ENCODE measurements around the gene NELFB. TPM values are rescaled to one million over a fixed set of nuclear protein-coding genes. Genes with fewer than 3 reads are reported as not detected.

The NELFB gene
- total RNA-seq, 2 donors from 2014 or later, result 61.6 to 70.3 TPM

- peak; percentile 84 to 91 for DNase-seq
- intact Hi-C loops (cut with DNase I, micrococcal nuclease), result loop anchor here in 1 of 2 donors (10.0 kb wide), 1 partner anchor 111 kb away; no protein-coding TSS in a partner anchor
Observed at GRCh38 chr9:137293482-137294090, 38.5 kb downstream of the NELFB start.

GRCh38 chr9:137294091-137294680 lies 39.1 kb downstream of the NELFB start:
- intact Hi-C loops (cut with DNase I, micrococcal nuclease), result loop anchor here in 1 of 2 donors (10.0 kb wide), 1 partner anchor 111 kb away; no protein-coding TSS in a partner anchor
- DNase-seq (peak; percentile 79 to 84), ATAC-seq (peak; percentile 33)

More at GRCh38 chr9:137293482-137294090, 38.5 kb downstream of the NELFB start:
- ATAC-seq, result peak; percentile 55

GRCh38 chr9:137294681-137295237 lies 39.6 kb downstream of the NELFB start:
- intact Hi-C loops (cut with DNase I, micrococcal nuclease), result loop anchor here in 1 of 2 donors (10.0 kb wide), 1 partner anchor 110 kb away; no protein-coding TSS in a partner anchor
- ATAC-seq (no peak), DNase-seq (peak in 1 of 2 donors; percentile 48)

GRCh38 chr9:137295238-137295811 lies 40.2 kb downstream of the NELFB start:
- intact Hi-C loops (cut with DNase I, micrococcal nuclease), result loop anchor here in 1 of 2 donors (10.0 kb wide), 1 partner anchor 109 kb away; no protein-coding TSS in a partner anchor
- ATAC-seq, result peak; percentile 15
- DNase-seq, result peak; percentile 36 to 57

GRCh38 chr9:137295849-137296669 lies 40.9 kb downstream of the NELFB start:
- intact Hi-C loops (cut with DNase I, micrococcal nuclease), result loop anchor here in 1 of 2 donors (10.0 kb wide), 1 partner anchor 109 kb away; no protein-coding TSS in a partner anchor
- ATAC-seq (peak; percentile 4), DNase-seq (peak in 1 of 2 donors; percentile 54)

GRCh38 chr9:137296670-137297664 lies 41.8 kb downstream of the NELFB start:
- DNase-seq (peak; percentile 44 to 75), ATAC-seq (peak; percentile 20)
- intact Hi-C loops (cut with DNase I, micrococcal nuclease), result loop anchor here in 1 of 2 donors (10.0 kb wide), 1 partner anchor 108 kb away; no protein-coding TSS in a partner anchor

GRCh38 chr9:137297966-137298365 lies 42.8 kb downstream of the NELFB start:
- DNase-seq (peak; percentile 56 to 64), ATAC-seq (no peak)
- intact Hi-C loops (cut with DNase I, micrococcal nuclease), result loop anchor here in 1 of 2 donors (10.0 kb wide), 1 partner anchor 107 kb away; no protein-coding TSS in a partner anchor

GRCh38 chr9:137298401-137299202 lies 43.5 kb downstream of the NELFB start:
- intact Hi-C loops (cut with DNase I, micrococcal nuclease), result loop anchor here in 1 of 2 donors (10.0 kb wide), 1 partner anchor 106 kb away; no protein-coding TSS in a partner anchor
- DNase-seq (peak; percentile 70 to 79), ATAC-seq (peak; percentile 4)

GRCh38 chr9:137299203-137299565 lies 44.1 kb downstream of the NELFB start:
- DNase-seq (peak in 1 of 2 donors; percentile 38), ATAC-seq (no peak)
- intact Hi-C loops (cut with DNase I, micrococcal nuclease), result loop anchor here in 1 of 2 donors (10.0 kb wide), 1 partner anchor 106 kb away; no protein-coding TSS in a partner anchor

- ATAC-seq, result no peak
- peak in 1 of 2 donors; percentile 50 for DNase-seq
- intact Hi-C loops (cut with DNase I, micrococcal nuclease), result loop anchor here in 1 of 2 donors (10.0 kb wide), 1 partner anchor 105 kb away; no protein-coding TSS in a partner anchor
Observed at GRCh38 chr9:137299938-137300337, 44.8 kb downstream of the NELFB start.

GRCh38 chr9:137300567-137301080 lies 45.5 kb downstream of the NELFB start:
- no peak for ATAC-seq
- DNase-seq, result peak in 1 of 2 donors; percentile 29
- intact Hi-C loops (cut with DNase I, micrococcal nuclease), result no loop called here

GRCh38 chr9:137301081-137301947 lies 46.2 kb downstream of the NELFB start:
- intact Hi-C loops (cut with DNase I, micrococcal nuclease), result no loop called here
- peak in 1 of 2 donors; percentile 47 for DNase-seq
- ATAC-seq, result no peak

GRCh38 chr9:137302118-137302448 lies 47.0 kb downstream of the NELFB start, which contains the start of gene NRARP:
Gene NRARP, minus strand, starts transcription at chr9:137302271. Its CDS starts 343 bp downstream, at chr9:137301928.
- intact Hi-C loops (cut with DNase I, micrococcal nuclease), result no loop called here
- peak; percentile 29 for ATAC-seq

GRCh38 chr9:137302449-137303150 lies 47.5 kb downstream of the NELFB start:
- DNase-seq (no peak), ATAC-seq (peak; percentile 40)
- intact Hi-C loops (cut with DNase I, micrococcal nuclease), result no loop called here

More at GRCh38 chr9:137302118-137302448, 47.0 kb downstream of the NELFB start, which contains the start of gene NRARP:
- DNase-seq, result peak; percentile 92 to 97

Measured in left colon (tissue), 2 donors.